Neuronal stem cell (in vitro differentiated cells): Measurements from ENCODE around the gene LIMS4.
"Not testable (repeated sequence)": the region's sequence is repeated elsewhere in the genome, so short reads cannot be mapped to it uniquely, and the experiment has no call there.

ENCODE experiments used
- DNase-seq: peaks from one replicate; pipeline ENCODE4 v3.0.0-alpha.2; 2013; ENCODE audit warnings: low spot score
- H2AFZ ChIP-seq: one replicate; pipeline ENCODE4 v1.6.1; 2013; ENCODE audit warnings: mild to moderate bottlenecking, low read length, inconsistent platforms
- H2AK5ac ChIP-seq: 2 replicates; pipeline ENCODE4 v1.6.1; 2013; ENCODE audit warnings: low read depth, mild to moderate bottlenecking, inconsistent platforms, low read length, moderate library complexity, mixed read lengths
- H2BK120ac ChIP-seq: 2 replicates; pipeline ENCODE4 v1.6.1; 2013; ENCODE audit warnings: low read depth, mild to moderate bottlenecking, inconsistent platforms, low read length, moderate library complexity, mixed read lengths
- H2BK12ac ChIP-seq: one replicate; pipeline ENCODE4 v1.6.1; 2013; ENCODE audit warnings: low read length, inconsistent platforms
- H2BK15ac ChIP-seq: 2 replicates; pipeline ENCODE4 v1.6.1; 2013; ENCODE audit warnings: mild to moderate bottlenecking, low read length, inconsistent platforms, mixed read lengths
- H2BK5ac ChIP-seq: one replicate; pipeline ENCODE4 v1.6.1; 2013; ENCODE audit warnings: inconsistent platforms, mild to moderate bottlenecking, low read length, moderate library complexity
- H3K14ac ChIP-seq: one replicate; pipeline ENCODE4 v1.6.1; 2013; ENCODE audit warnings: low read length, inconsistent platforms
- H3K18ac ChIP-seq: 2 replicates; pipeline ENCODE4 v1.6.1; 2013; ENCODE audit warnings: low read length, inconsistent platforms
- H3K23ac ChIP-seq: 2 replicates; pipeline ENCODE4 v1.6.1; 2013; ENCODE audit warnings: low read depth, mild to moderate bottlenecking, mixed read lengths, low read length, inconsistent platforms; ENCODE audit not compliant: poor library complexity
- H3K27ac ChIP-seq: replicated peaks from 3 replicates; pipeline ENCODE4 v1.5.1; 2013; ENCODE audit warnings: low read length, inconsistent platforms
- H3K27me3 ChIP-seq, 3 experiments: 2 replicates each; pipeline ENCODE4 v1.6.1; 2013; ENCODE audit warnings: low read length in 3 of 3, mild to moderate bottlenecking in 2 of 3, inconsistent platforms in 1 of 3, low read depth in 1 of 3, mixed read lengths in 1 of 3, moderate library complexity in 1 of 3; ENCODE audit not compliant: control insufficient read depth in 3 of 3, insufficient read depth in 3 of 3
- H3K36me3 ChIP-seq, 2 donors: replicated peaks in 1 of 2; 2 replicates each; pipeline ENCODE4 v1.6.1; 2013; ENCODE audit warnings: low read length in 2 of 2; ENCODE audit not compliant: control insufficient read depth in 2 of 2, insufficient read depth in 2 of 2
- H3K4ac ChIP-seq: 2 replicates; pipeline ENCODE4 v1.6.1; 2013; ENCODE audit warnings: inconsistent platforms, mild to moderate bottlenecking, low read length, moderate library complexity
- H3K4me1 ChIP-seq, 2 donors: 1 replicate in 1 of 2; 2 replicates in 1 of 2; pipeline ENCODE4 v1.6.1; 2013; ENCODE audit warnings: low read length in 2 of 2, low read depth in 1 of 2; ENCODE audit not compliant: control insufficient read depth in 2 of 2, insufficient read depth in 1 of 2
- H3K4me2 ChIP-seq: one replicate; pipeline ENCODE4 v1.6.1; 2013; ENCODE audit warnings: mild to moderate bottlenecking, low read length, inconsistent platforms; ENCODE audit not compliant: insufficient read depth, poor library complexity, severe bottlenecking
- H3K4me3 ChIP-seq, 2 donors: 2 replicates each; pipeline ENCODE4 v1.5.1; 2013; ENCODE audit warnings: low read length in 2 of 2, mild to moderate bottlenecking in 2 of 2, inconsistent platforms in 1 of 2, moderate library complexity in 1 of 2
- H3K79me1 ChIP-seq: one replicate; pipeline ENCODE4 v1.6.1; 2013; ENCODE audit warnings: low read depth, mild to moderate bottlenecking, inconsistent platforms, low read length, moderate library complexity
- H3K9ac ChIP-seq: one replicate; pipeline ENCODE4 v1.6.1; 2013; ENCODE audit warnings: mild to moderate bottlenecking, low read depth, low read length, inconsistent platforms; ENCODE audit not compliant: poor library complexity
- H3K9me3 ChIP-seq, 2 donors: replicated peaks in 1 of 2; 2 replicates each; pipeline versions ENCODE3 to v1.6.1; 2013; ENCODE audit warnings: low read length in 2 of 2, mild to moderate bottlenecking in 2 of 2, inconsistent platforms in 1 of 2, low read depth in 1 of 2, mixed read lengths in 1 of 2, moderate library complexity in 1 of 2; ENCODE audit not compliant: control insufficient read depth in 2 of 2, insufficient read depth in 1 of 2
- H4K8ac ChIP-seq: one replicate; pipeline ENCODE4 v1.6.1; 2013; ENCODE audit warnings: low read depth, mild to moderate bottlenecking, inconsistent platforms, low read length, moderate library complexity
- H4K91ac ChIP-seq: one replicate; pipeline ENCODE4 v1.6.1; 2013; ENCODE audit warnings: low read length, low read depth, mild to moderate bottlenecking, inconsistent platforms; ENCODE audit not compliant: poor library complexity
- WGBS, 2 donors: extraction: QIAGEN DNeasy Blood & Tissue Kit; methylation state at CpG; one replicate each; pipeline ENCODE4 v1.1.7; 2013; ENCODE audit warnings: missing lambda C conversion rate in 2 of 2, mixed read lengths in 1 of 2; ENCODE audit not compliant: insufficient read length in 2 of 2, insufficient replicate concordance in 1 of 2; ENCODE audit errors: extremely low coverage in 2 of 2; 5-methylcytosine and 5-hydroxymethylcytosine counted together

The LIMS4 gene

GRCh38 chr2:110494488-110494887 lies 21.9 kb upstream of the LIMS4 start:
- H2AK5ac ChIP-seq, H3K4me2 ChIP-seq, H3K23ac ChIP-seq, DNase-seq, H2AFZ ChIP-seq, H3K4me1 ChIP-seq, H3K79me1 ChIP-seq, H3K4me3 ChIP-seq, H3K4ac ChIP-seq, H3K14ac ChIP-seq, H3K36me3 ChIP-seq, H4K8ac ChIP-seq, H2BK12ac ChIP-seq, H3K27ac ChIP-seq, H3K18ac ChIP-seq, H2BK120ac ChIP-seq, H4K91ac ChIP-seq, H3K9ac ChIP-seq, H3K9me3 ChIP-seq, H3K27me3 ChIP-seq, H2BK5ac ChIP-seq, H2BK15ac ChIP-seq: not testable (repeated sequence)
- no CpG with 5 or more reads among the region's 3 CpGs for WGBS, 2 donors

DNA sequence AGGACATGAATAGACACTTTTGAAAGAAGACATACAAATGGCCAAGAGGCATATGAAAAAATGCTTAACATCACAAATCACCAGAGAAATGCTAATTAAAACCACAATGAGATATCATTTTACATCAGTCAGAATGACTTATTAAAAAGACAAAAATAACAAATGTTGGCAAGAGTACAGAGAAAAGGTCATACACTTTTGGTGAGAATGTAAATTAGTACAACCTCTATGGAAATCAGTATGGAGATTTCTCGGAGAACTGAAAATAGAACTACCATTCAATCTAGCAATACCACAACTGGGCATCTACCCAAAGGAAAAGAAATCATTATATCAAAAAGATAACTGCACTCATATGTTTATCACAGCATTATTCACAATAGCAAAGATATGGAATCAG lies 16.4 kb upstream of the LIMS4 start:
- not testable (repeated sequence) for H3K18ac ChIP-seq, H3K36me3 ChIP-seq, H3K4me3 ChIP-seq, H3K23ac ChIP-seq, H2BK12ac ChIP-seq, H2AK5ac ChIP-seq, H3K4me1 ChIP-seq, H3K79me1 ChIP-seq, DNase-seq, H3K27me3 ChIP-seq, H3K9ac ChIP-seq, H3K4ac ChIP-seq, H2BK15ac ChIP-seq, H2BK120ac ChIP-seq, H2BK5ac ChIP-seq, H3K14ac ChIP-seq, H4K8ac ChIP-seq, H3K27ac ChIP-seq, H4K91ac ChIP-seq, H3K4me2 ChIP-seq, H3K9me3 ChIP-seq, H2AFZ ChIP-seq
- WGBS, 2 donors, result no CpG with 5 or more reads among the region's 1 CpG

DNA sequence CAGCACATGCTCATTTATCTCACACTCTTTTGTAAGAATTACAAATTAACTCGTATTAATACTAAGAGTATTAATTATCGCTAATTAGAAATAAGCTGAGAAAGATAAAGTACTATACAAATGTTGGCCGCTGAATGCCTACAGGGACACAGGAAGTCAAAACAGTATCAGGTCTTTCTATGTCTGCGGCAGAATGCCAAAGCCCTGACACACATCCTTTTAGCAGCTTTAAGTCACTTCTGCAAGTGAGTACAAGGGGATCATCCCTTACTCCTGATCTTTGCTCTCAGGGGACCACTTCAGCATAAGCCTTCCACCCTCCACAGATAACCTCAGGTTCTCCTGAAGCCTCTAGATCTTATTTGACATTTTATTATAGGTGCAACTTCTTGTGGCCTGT lies 10.1 kb upstream of the LIMS4 start:
- not testable (repeated sequence) for H2AFZ ChIP-seq, H3K23ac ChIP-seq, H4K8ac ChIP-seq, H3K27me3 ChIP-seq, DNase-seq, H2BK12ac ChIP-seq, H3K27ac ChIP-seq, H3K4me3 ChIP-seq, H3K18ac ChIP-seq, H4K91ac ChIP-seq, H3K4me2 ChIP-seq, H2BK120ac ChIP-seq, H3K36me3 ChIP-seq, H3K4me1 ChIP-seq, H3K14ac ChIP-seq, H3K9ac ChIP-seq, H3K79me1 ChIP-seq, H3K9me3 ChIP-seq, H2BK15ac ChIP-seq, H2BK5ac ChIP-seq, H2AK5ac ChIP-seq, H3K4ac ChIP-seq
- WGBS, 2 donors, result no CpG with 5 or more reads among the region's 4 CpGs

DNA sequence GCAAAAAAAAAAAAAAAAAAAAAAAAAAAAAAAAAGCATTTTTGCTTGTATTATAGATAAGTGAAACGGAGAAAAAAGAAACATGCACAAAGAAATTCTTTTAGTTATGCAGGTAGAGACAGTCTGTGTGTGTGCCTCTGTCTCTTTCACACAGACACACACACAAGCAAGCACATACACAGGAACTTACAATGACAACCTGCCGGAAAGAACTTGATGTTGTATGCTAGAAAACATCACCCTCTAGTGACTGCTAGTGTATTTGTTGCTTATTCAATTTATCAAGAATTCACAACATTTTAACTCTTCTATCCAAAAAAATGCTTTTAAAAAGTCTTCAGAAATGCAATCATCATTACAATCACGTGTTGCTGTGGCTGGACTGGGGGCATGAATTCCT lies 8.6 kb upstream of the LIMS4 start:
- not testable (repeated sequence) for H4K91ac ChIP-seq, H3K9me3 ChIP-seq, H3K23ac ChIP-seq, H3K27ac ChIP-seq, H3K18ac ChIP-seq, H3K4me3 ChIP-seq, H3K27me3 ChIP-seq, H3K14ac ChIP-seq, H3K79me1 ChIP-seq, H3K4me1 ChIP-seq, H2BK120ac ChIP-seq, H4K8ac ChIP-seq, H2BK5ac ChIP-seq, H2BK15ac ChIP-seq, H2AFZ ChIP-seq, H3K4me2 ChIP-seq, H3K36me3 ChIP-seq, H3K4ac ChIP-seq, H2AK5ac ChIP-seq, H3K9ac ChIP-seq, DNase-seq, H2BK12ac ChIP-seq
- no CpG with 5 or more reads among the region's 3 CpGs for WGBS, 2 donors
